Natural killer cell (primary cell): ENCODE results near the gene PRTG. TPM values are rescaled to one million over a fixed set of nuclear protein-coding genes. Genes with fewer than 3 reads are reported as not detected.

ENCODE experiments used
- ATAC-seq, 3 donors: fragments of 150-1000 bp in 2 of 3; fragments of 200-7000 bp in 1 of 3; cut with Tn5 transposase; 1 replicate in 1 of 3; 2 replicates in 2 of 3; pipeline ENCODE4 v1.10.0; 2021; ENCODE audit warnings: mild to moderate bottlenecking in 2 of 3, moderate library complexity in 2 of 3
- DNase-seq, 2 donors: peaks; one replicate each; pipeline versions ENCODE4 v3.0.0 to v3.0.0-alpha.2; 2013 to 2021; ENCODE audit warnings: mixed read lengths in 1 of 2
- H3K27ac ChIP-seq: one replicate; pipeline ENCODE4 v1.5.1; 2013; ENCODE audit warnings: mild to moderate bottlenecking, low read length
- H3K27me3 ChIP-seq: one replicate; pipeline ENCODE4 v1.6.1; 2013; ENCODE audit warnings: low read length; ENCODE audit not compliant: control insufficient read depth, insufficient read depth
- H3K36me3 ChIP-seq: one replicate; pipeline ENCODE4 v1.6.1; 2013; ENCODE audit warnings: low read length; ENCODE audit not compliant: control insufficient read depth, insufficient read depth
- H3K4me1 ChIP-seq: one replicate; pipeline ENCODE4 v1.6.1; 2013; ENCODE audit warnings: low read length; ENCODE audit not compliant: control insufficient read depth, insufficient read depth
- H3K4me3 ChIP-seq: one replicate; pipeline ENCODE4 v1.5.1; 2013; ENCODE audit warnings: low read length
- H3K9me3 ChIP-seq: one replicate; pipeline ENCODE4 v1.6.1; 2013; ENCODE audit warnings: low read length; ENCODE audit not compliant: control insufficient read depth, insufficient read depth
- H3K27ac Mint-ChIP-seq, 2 donors: one replicate each; pipeline ENCODE4 v1.8.0; 2022; ENCODE audit warnings: mild to moderate bottlenecking in 2 of 2, mixed read lengths in 2 of 2, moderate library complexity in 1 of 2
- H3K27me3 Mint-ChIP-seq, 2 donors: one replicate each; pipeline ENCODE4 v1.8.0; 2022; ENCODE audit warnings: low read depth in 2 of 2, mixed read lengths in 2 of 2
- H3K36me3 Mint-ChIP-seq: one replicate; pipeline ENCODE4 v1.8.0; 2022; ENCODE audit warnings: mixed read lengths
- H3K4me1 Mint-ChIP-seq, 2 donors: one replicate each; pipeline ENCODE4 v1.8.0; 2022; ENCODE audit warnings: mixed read lengths in 2 of 2
- H3K4me3 Mint-ChIP-seq: one replicate; pipeline ENCODE4 v1.8.0; 2022; ENCODE audit warnings: mild to moderate bottlenecking, moderate library complexity, mixed read lengths
- H3K9me3 Mint-ChIP-seq, 2 donors: one replicate each; pipeline ENCODE4 v1.8.0; 2022; ENCODE audit warnings: mixed read lengths in 2 of 2
- WGBS: methylation state at CpG from one replicate; pipeline ENCODE4 v1.1.7; 2013; ENCODE audit warnings: missing lambda C conversion rate; ENCODE audit not compliant: insufficient coverage; 5-methylcytosine and 5-hydroxymethylcytosine counted together
- intact Hi-C: fragments of 100-400 bp; cut with micrococcal nuclease; formaldehyde crosslinking; loops from one replicate; pipeline ENCODE4 v1.14.2; 2022
- total RNA-seq, 4 donors: library from RNA; stranded (reverse); fragments of 120-200 nt in 1 of 4; gene quantifications; one replicate each; pipeline versions ENCODE4 v1.2.3 to v1.2.4, GENCODE V29; 2013 to 2022
- TF ChIP-seq, protein P1 (sequence below): fragments of 200-600 bp; IDR thresholded peaks from one replicate; pipeline ENCODE4 v1.8.0; 2022; ENCODE audit warnings: antibody characterized with exemption

PRTG gene
- total RNA-seq, 3 donors from 2014 or later (not counting 1 experiment from before 2014, with no cell fraction given): not detected

DNA sequence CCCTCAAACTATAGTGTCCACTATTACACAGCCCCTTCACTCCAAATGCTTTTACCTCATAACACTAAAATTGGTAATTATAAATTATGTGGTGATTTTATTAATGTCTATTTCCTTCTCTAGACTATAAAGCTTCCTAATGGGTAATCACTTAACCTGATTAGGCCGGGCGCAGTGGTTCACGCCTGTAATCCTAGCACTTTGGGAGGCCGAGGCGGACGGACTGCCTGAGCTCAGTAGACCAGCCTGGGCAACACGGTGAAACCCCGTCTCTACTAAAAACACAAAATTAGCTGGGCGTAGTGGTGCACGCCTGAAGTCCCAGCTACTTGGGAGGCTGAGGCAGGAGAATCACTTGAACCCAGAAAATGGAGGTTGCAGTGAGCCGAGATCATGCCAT is 83.5 kb downstream of the PRTG start:
- TF ChIP-seq, protein P1, sequence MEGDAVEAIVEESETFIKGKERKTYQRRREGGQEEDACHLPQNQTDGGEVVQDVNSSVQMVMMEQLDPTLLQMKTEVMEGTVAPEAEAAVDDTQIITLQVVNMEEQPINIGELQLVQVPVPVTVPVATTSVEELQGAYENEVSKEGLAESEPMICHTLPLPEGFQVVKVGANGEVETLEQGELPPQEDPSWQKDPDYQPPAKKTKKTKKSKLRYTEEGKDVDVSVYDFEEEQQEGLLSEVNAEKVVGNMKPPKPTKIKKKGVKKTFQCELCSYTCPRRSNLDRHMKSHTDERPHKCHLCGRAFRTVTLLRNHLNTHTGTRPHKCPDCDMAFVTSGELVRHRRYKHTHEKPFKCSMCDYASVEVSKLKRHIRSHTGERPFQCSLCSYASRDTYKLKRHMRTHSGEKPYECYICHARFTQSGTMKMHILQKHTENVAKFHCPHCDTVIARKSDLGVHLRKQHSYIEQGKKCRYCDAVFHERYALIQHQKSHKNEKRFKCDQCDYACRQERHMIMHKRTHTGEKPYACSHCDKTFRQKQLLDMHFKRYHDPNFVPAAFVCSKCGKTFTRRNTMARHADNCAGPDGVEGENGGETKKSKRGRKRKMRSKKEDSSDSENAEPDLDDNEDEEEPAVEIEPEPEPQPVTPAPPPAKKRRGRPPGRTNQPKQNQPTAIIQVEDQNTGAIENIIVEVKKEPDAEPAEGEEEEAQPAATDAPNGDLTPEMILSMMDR: no peak
- H3K27ac Mint-ChIP-seq: no peak overlapping the region
- no peak for DNase-seq
- intact Hi-C loops: no loop called here
- no peaks in the 10 kb centered on the region for H3K4me1 Mint-ChIP-seq
- H3K4me3 Mint-ChIP-seq: no peak overlapping the region
- no peak overlapping the region for H3K27ac ChIP-seq
- 96% methylated on average over 11 of the region's 11 CpGs for WGBS
- no peaks in the 10 kb centered on the region for H3K4me1 ChIP-seq
- no peak overlapping the region for H3K4me3 ChIP-seq
- no peaks in the 10 kb centered on the region for H3K36me3 Mint-ChIP-seq
- H3K27me3 ChIP-seq: no peaks in the 10 kb centered on the region
- H3K9me3 Mint-ChIP-seq: no peaks in the 10 kb centered on the region
- no peaks in the 10 kb centered on the region for H3K9me3 ChIP-seq
- H3K36me3 ChIP-seq: no peaks in the 10 kb centered on the region
- peaks cover 0 to 4% of the 10 kb centered on the region in 2 donors for H3K27me3 Mint-ChIP-seq
- no peak for ATAC-seq

DNA sequence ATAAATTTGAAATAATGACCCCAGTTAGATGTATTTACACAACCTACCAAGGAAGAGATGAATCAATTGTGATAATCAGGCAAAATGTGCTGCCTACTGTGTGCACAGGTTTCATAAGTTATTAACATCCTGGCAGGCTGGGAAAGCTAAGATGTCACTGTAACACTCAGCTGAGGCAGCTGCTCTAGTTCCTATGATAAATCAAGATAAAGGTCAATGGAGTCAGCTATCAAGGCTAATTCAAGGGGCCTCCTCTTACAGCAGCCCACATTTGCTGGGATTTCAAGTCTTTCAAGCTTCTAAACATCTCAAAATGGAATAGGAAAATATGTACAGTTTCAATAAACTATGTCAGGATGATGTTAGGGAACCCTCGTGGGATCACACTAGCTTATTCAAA is 84.1 kb downstream of the PRTG start:
- H3K36me3 Mint-ChIP-seq: no peaks in the 10 kb centered on the region
- no peaks in the 10 kb centered on the region for H3K9me3 Mint-ChIP-seq
- H3K4me1 Mint-ChIP-seq: no peaks in the 10 kb centered on the region
- ATAC-seq (no peak), DNase-seq (no peak)
- intact Hi-C loops: no loop called here
- WGBS: 85% methylated on average over 1 of the region's 1 CpG
- TF ChIP-seq, protein P1: no peak
- Histone ChIP-seq H3K9me3 (no peaks in the 10 kb centered on the region), H3K27me3 (no peaks in the 10 kb centered on the region), H3K36me3 (no peaks in the 10 kb centered on the region), H3K4me1 (no peaks in the 10 kb centered on the region), H3K4me3 (no peak overlapping the region), H3K27ac (no peak overlapping the region)
- H3K27me3 Mint-ChIP-seq: peaks cover 0 to 4% of the 10 kb centered on the region in 2 donors
- H3K4me3 Mint-ChIP-seq: no peak overlapping the region
- H3K27ac Mint-ChIP-seq: no peak overlapping the region

DNA sequence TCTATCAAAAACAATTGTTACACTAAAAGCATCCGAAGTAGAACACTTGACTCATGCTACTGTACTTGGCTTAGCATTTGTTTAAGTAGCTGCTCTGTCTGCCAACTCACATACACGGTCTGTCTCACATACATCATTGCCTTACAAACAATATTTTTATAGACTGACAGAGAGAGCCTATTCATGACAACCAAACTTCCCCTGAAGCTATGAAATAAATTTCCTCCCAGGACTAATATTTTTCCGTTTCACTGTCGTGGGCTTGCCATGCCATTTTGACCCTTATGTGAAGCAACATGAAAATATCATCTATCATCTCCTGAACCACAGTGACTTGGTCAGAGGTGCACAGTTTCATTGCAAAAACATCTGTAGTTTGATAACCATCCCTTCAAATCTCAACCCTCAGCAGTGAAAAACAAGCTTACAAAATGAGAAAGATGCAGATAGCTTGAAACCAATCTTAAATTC is 88.4 kb downstream of the PRTG start:
- 71% methylated on average over 4 of the region's 4 CpGs for WGBS
- ATAC-seq: no peak
- Mint-ChIP-seq H3K36me3 (no peaks in the 10 kb centered on the region), H3K27me3 (peaks cover 0 to 2% of the 10 kb centered on the region in 2 donors), H3K4me3 (no peak overlapping the region), H3K9me3 (no peaks in the 10 kb centered on the region), H3K4me1 (no peaks in the 10 kb centered on the region), H3K27ac (no peak overlapping the region)
- Histone ChIP-seq H3K27me3 (no peaks in the 10 kb centered on the region), H3K4me3 (no peak overlapping the region), H3K27ac (no peak overlapping the region), H3K4me1 (no peaks in the 10 kb centered on the region), H3K9me3 (no peaks in the 10 kb centered on the region), H3K36me3 (no peaks in the 10 kb centered on the region)
- TF ChIP-seq, protein P1: no peak
- intact Hi-C loops: no loop called here
- no peak for DNase-seq

DNA sequence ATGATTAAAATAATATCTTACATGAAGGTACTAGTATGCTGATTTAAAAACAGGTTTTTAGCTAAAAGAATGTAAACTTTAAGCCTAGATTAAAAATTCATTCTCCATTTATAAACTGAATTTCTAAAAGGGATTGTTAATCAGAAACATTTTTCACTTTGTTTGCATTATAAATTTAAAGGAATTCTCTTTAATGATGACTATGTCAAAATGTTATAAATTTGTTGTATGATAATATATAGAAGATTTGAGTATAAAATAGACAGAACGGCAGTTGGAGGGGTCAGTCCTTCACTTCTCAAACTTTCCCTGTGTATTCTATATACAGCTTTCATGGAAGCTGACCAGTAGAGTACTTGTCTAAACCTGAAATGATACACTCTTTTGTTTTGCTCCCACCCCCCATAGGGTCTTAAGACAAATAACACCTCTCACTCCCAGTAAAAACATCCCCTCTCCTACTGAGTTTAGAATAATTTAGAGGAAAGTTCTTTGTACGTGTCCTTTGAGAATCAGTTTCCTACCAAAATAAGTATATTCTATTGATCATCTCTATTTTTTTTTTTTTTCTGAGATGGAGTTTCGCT is 90.0 kb downstream of the PRTG start:
- Histone ChIP-seq H3K4me3 (no peak overlapping the region), H3K9me3 (no peaks in the 10 kb centered on the region), H3K27me3 (no peaks in the 10 kb centered on the region), H3K27ac (no peak overlapping the region), H3K36me3 (no peaks in the 10 kb centered on the region), H3K4me1 (no peaks in the 10 kb centered on the region)
- H3K27ac Mint-ChIP-seq: no peak overlapping the region
- TF ChIP-seq, protein P1: no peak
- DNase-seq (no peak), ATAC-seq (no peak)
- 88% methylated on average over 1 of the region's 3 CpGs for WGBS
- no peaks in the 10 kb centered on the region for H3K36me3 Mint-ChIP-seq
- intact Hi-C loops: no loop called here
- H3K4me3 Mint-ChIP-seq: no peak overlapping the region
- no peaks in the 10 kb centered on the region for H3K4me1 Mint-ChIP-seq
- H3K9me3 Mint-ChIP-seq: no peaks in the 10 kb centered on the region
- peaks cover 0 to 2% of the 10 kb centered on the region in 2 donors for H3K27me3 Mint-ChIP-seq
